ENCODE measurements around the gene TMEM128. TPM values are rescaled to one million over a fixed set of nuclear protein-coding genes. Genes with fewer than 3 reads are reported as not detected.

TMEM128 gene
- total and polyA plus RNA-seq, 2 of the 13 experiments (the other 11 are each of a cell fraction or from before 2014, with no cell fraction given): 19.4 to 27.9 TPM

DNA sequence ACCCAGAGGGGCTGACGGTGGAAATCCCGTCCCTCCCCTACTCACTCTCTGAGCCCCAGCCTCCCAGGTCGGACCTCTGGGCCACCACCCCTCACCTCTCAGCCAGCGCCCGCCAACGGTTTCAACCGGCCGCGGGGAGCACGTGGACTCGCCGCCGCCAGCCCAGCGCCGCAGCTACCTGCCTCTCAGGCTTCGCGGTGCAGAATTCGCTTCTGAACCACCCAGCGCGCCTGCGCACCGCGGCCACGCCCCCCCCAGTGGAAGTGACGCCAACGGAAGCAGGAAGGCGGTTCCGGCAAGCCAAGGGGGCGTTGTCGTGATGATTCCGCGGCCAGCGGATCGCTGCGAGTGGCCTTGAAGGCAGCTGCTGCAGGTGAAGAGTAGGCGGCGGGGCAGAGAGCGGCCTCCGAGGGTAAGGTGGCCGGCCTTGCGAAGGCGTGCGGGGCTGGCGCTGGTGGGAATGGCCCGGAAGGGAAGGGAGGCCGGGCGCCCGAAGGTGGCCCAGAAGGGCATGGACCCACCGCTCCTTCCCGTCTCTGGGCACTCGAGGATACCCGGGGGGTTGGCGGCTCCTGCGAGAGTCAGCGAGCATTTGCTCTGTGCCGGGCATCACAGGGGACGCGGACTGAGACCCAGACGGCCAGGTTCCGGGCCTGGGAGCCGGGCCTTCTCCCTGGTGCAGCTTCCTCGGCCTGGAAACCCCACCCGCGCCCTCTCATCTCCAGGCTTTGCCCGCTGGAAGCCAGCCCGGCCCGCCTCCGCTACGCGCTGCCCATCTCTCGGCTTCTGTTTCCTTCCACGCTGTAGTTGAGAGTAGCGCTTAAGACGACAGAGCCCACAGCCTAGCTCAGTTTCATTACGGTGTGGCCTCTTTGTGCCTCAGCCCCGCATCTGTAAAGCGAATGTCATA, 42.2 kb upstream of the TMEM128 start, which contains the start of the genes LYAR and ZBTB49 (continued):
- TF ChIP-seq, protein P1, sequence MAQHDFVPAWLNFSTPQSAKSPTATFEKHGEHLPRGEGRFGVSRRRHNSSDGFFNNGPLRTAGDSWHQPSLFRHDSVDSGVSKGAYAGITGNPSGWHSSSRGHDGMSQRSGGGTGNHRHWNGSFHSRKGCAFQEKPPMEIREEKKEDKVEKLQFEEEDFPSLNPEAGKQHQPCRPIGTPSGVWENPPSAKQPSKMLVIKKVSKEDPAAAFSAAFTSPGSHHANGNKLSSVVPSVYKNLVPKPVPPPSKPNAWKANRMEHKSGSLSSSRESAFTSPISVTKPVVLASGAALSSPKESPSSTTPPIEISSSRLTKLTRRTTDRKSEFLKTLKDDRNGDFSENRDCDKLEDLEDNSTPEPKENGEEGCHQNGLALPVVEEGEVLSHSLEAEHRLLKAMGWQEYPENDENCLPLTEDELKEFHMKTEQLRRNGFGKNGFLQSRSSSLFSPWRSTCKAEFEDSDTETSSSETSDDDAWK (CRISPR knock-in tag; IDR thresholded peaks at IDR 0.05): no peak
- TF ChIP-seq ZBTB7B (CRISPR knock-in tag; IDR thresholded peaks at IDR 0.05) (no peak), ZNF780A (CRISPR knock-in tag; IDR thresholded peaks at IDR 0.05) (peak; percentile 45; the same call in 1 of the 2 replicates), ZC3H13 (CRISPR knock-in tag; IDR thresholded peaks at IDR 0.05) (no peak; the same call in 1 of the 2 replicates), SAP130 (CRISPR knock-in tag; IDR thresholded peaks at IDR 0.05; ENCODE audit: low read depth) (peak; percentile 99), MIXL1 (CRISPR knock-in tag; IDR thresholded peaks at IDR 0.05) (0 out of 2 replicates have a peak, but pooled peaks have one; percentile 7), ZNF143 (CRISPR knock-in tag; IDR thresholded peaks at IDR 0.05) (no peak), ZNF333 (CRISPR knock-in tag; IDR thresholded peaks at IDR 0.05; ENCODE audit: borderline replicate concordance) (no peak), ZNF496 (CRISPR knock-in tag; IDR thresholded peaks at IDR 0.05; ENCODE audit: insufficient replicate concordance) (no peak), EHMT2 (IDR thresholded peaks at IDR 0.05; ENCODE audit: borderline replicate concordance, low read depth, low read length) (no peak), ZNF260 (CRISPR knock-in tag; IDR thresholded peaks at IDR 0.05; ENCODE audit: borderline replicate concordance, low read depth) (no peak), TOE1 (CRISPR knock-in tag; IDR thresholded peaks at IDR 0.05) (0 out of 2 replicates have a peak, but pooled peaks have one; percentile 21), LCORL (IDR thresholded peaks at IDR 0.05) (no peak), LCORL (CRISPR knock-in tag; IDR thresholded peaks at IDR 0.05) (peak; percentile 61), TCF7 (IDR thresholded peaks at IDR 0.05; ENCODE audit: low read depth) (no peak), HOXA5 (CRISPR knock-in tag; IDR thresholded peaks at IDR 0.05) (peak; percentile 86; the same call in 1 of the 2 replicates), CBX5 (CRISPR knock-in tag; IDR thresholded peaks at IDR 0.05; ENCODE audit: borderline replicate concordance) (no peak), HDAC1 (CRISPR knock-in tag; IDR thresholded peaks at IDR 0.05) (peak; percentile 99), NFKBIZ (CRISPR knock-in tag; IDR thresholded peaks at IDR 0.05) (no peak; the same call in 1 of the 2 replicates), ZNF737 (CRISPR knock-in tag; IDR thresholded peaks at IDR 0.05; ENCODE audit: borderline replicate concordance) (no peak)
- TF ChIP-seq, protein P2, sequence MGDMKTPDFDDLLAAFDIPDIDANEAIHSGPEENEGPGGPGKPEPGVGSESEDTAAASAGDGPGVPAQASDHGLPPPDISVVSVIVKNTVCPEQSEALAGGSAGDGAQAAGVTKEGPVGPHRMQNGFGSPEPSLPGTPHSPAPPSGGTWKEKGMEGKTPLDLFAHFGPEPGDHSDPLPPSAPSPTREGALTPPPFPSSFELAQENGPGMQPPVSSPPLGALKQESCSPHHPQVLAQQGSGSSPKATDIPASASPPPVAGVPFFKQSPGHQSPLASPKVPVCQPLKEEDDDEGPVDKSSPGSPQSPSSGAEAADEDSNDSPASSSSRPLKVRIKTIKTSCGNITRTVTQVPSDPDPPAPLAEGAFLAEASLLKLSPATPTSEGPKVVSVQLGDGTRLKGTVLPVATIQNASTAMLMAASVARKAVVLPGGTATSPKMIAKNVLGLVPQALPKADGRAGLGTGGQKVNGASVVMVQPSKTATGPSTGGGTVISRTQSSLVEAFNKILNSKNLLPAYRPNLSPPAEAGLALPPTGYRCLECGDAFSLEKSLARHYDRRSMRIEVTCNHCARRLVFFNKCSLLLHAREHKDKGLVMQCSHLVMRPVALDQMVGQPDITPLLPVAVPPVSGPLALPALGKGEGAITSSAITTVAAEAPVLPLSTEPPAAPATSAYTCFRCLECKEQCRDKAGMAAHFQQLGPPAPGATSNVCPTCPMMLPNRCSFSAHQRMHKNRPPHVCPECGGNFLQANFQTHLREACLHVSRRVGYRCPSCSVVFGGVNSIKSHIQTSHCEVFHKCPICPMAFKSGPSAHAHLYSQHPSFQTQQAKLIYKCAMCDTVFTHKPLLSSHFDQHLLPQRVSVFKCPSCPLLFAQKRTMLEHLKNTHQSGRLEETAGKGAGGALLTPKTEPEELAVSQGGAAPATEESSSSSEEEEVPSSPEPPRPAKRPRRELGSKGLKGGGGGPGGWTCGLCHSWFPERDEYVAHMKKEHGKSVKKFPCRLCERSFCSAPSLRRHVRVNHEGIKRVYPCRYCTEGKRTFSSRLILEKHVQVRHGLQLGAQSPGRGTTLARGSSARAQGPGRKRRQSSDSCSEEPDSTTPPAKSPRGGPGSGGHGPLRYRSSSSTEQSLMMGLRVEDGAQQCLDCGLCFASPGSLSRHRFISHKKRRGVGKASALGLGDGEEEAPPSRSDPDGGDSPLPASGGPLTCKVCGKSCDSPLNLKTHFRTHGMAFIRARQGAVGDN (CRISPR knock-in tag; IDR thresholded peaks at IDR 0.05): peak; percentile 97
- TF ChIP-seq, protein P3, sequence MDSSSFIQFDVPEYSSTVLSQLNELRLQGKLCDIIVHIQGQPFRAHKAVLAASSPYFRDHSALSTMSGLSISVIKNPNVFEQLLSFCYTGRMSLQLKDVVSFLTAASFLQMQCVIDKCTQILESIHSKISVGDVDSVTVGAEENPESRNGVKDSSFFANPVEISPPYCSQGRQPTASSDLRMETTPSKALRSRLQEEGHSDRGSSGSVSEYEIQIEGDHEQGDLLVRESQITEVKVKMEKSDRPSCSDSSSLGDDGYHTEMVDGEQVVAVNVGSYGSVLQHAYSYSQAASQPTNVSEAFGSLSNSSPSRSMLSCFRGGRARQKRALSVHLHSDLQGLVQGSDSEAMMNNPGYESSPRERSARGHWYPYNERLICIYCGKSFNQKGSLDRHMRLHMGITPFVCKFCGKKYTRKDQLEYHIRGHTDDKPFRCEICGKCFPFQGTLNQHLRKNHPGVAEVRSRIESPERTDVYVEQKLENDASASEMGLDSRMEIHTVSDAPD (CRISPR knock-in tag; IDR thresholded peaks at IDR 0.05): 0 out of 2 replicates have a peak, but pooled peaks have one; percentile 34

All from HepG2 (cell line).